Measurements from ENCODE around the gene DUOXA1. TPM values are rescaled to one million over a fixed set of nuclear protein-coding genes. Genes with fewer than 3 reads are reported as not detected.

The DUOXA1 gene
- total RNA-seq, 3 donors from 2014 or later, result 0.80 to 3.3 (median 1.0) TPM

DNA sequence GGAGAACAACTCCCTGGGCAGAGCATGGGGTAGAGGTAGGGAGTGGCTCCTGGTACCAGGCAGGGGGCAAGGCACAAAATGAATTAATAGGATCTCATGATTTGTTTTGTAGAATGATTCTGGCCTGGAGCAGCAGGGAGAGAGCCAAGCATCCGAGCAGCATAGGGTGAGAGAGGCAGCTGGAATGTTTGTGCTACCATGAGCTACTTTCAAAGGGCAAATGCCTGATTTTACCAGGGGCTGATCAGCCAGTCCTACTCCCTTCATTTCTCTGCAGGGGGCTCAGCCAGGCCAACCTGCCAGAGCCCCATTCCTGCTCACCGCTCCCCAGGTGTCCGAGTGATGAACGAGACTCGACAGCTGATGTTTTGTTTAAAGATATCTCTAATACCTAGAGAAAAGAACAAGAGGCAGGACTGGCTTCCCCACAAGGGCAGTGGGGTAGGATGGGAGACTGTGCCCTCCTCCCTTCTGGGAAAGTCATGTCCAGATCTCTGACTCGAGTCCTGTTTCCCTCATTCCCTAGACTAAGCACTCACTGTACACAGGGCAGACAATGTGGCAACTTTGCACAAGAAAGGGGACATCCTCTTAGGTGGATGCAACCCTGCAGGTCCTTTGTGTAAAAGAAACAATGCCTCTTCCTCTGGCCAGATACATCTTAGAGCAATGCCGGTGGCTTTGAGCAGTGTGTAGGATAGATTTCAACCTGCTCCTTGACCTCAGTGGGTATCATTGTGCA, 28.6 kb downstream of the DUOXA1 start:
- Histone ChIP-seq H3K27ac (no peak overlapping the region), H3K4me3 (no peak overlapping the region), H3K9me3 (no peaks in the 10 kb centered on the region), H3K27me3 (peaks cover 0 to 6% of the 10 kb centered on the region in 2 donors), H3K36me3 (no peaks in the 10 kb centered on the region), H3K4me1 (no peaks in the 10 kb centered on the region)
- DNase-seq (ENCODE audit: low spot score in 2 of 2), result peak in 1 of 2 donors; percentile 7
- intact Hi-C loops (cut with DNase I; ENCODE audit: low total_unique reads), result no loop called here
- TF ChIP-seq CTCF (IDR thresholded peaks at IDR 0.05) (no peak), POLR2A (IDR thresholded peaks at IDR 0.05) (no peak), POLR2AphosphoS5 (IDR thresholded peaks at IDR 0.05) (no peak)

GRCh38 chr15:45099549-45100165, 30.0 kb downstream of the DUOXA1 start:
- no peak overlapping the region for H3K4me3 ChIP-seq
- DNase-seq (ENCODE audit: low spot score in 2 of 2), result peak in 1 of 2 donors; percentile 41
- intact Hi-C loops (cut with DNase I; ENCODE audit: low total_unique reads), result no loop called here

GRCh38 chr15:45097466-45097865, 32.2 kb downstream of the DUOXA1 start:
- intact Hi-C loops (cut with DNase I; ENCODE audit: low total_unique reads), result no loop called here
- TF ChIP-seq POLR2AphosphoS5 (IDR thresholded peaks at IDR 0.05), result no peak
- no peak for TF ChIP-seq CTCF (IDR thresholded peaks at IDR 0.05)
- no peak for TF ChIP-seq POLR2A (IDR thresholded peaks at IDR 0.05)
- no peaks in the 10 kb centered on the region for H3K9me3 ChIP-seq
- peaks cover 0 to 6% of the 10 kb centered on the region in 2 donors for H3K27me3 ChIP-seq
- no peaks in the 10 kb centered on the region for H3K4me1 ChIP-seq
- H3K36me3 ChIP-seq, result no peaks in the 10 kb centered on the region
- H3K4me3 ChIP-seq, result no peak overlapping the region
- peak in 1 of 2 donors; percentile 24 for DNase-seq (ENCODE audit: low spot score in 2 of 2)
- no peak overlapping the region for H3K27ac ChIP-seq

More at GRCh38 chr15:45099549-45100165, 30.0 kb downstream of the DUOXA1 start:
- H3K27me3 ChIP-seq, result peaks cover 0 to 6% of the 10 kb centered on the region in 2 donors
- no peaks in the 10 kb centered on the region for H3K36me3 ChIP-seq
- no peak for TF ChIP-seq POLR2AphosphoS5 (IDR thresholded peaks at IDR 0.05)
- H3K4me1 ChIP-seq, result no peaks in the 10 kb centered on the region
- no peak overlapping the region for H3K27ac ChIP-seq
- no peaks in the 10 kb centered on the region for H3K9me3 ChIP-seq

- H3K4me3 ChIP-seq, result no peak overlapping the region
- no peaks in the 10 kb centered on the region for H3K9me3 ChIP-seq
- no peaks in the 10 kb centered on the region for H3K36me3 ChIP-seq
- no peaks in the 10 kb centered on the region for H3K4me1 ChIP-seq
- H3K27me3 ChIP-seq, result no peaks in the 10 kb centered on the region
- intact Hi-C loops (cut with DNase I; ENCODE audit: low total_unique reads), result no loop called here
- DNase-seq (ENCODE audit: low spot score in 2 of 2), result peak in 1 of 2 donors; percentile 39
- TF ChIP-seq POLR2AphosphoS5 (IDR thresholded peaks at IDR 0.05), result no peak
- no peak for TF ChIP-seq POLR2A (IDR thresholded peaks at IDR 0.05)
- no peak for TF ChIP-seq CTCF (IDR thresholded peaks at IDR 0.05)
- H3K27ac ChIP-seq, result no peak overlapping the region
Observed at GRCh38 chr15:45095661-45096060, 34.0 kb downstream of the DUOXA1 start.

DNA sequence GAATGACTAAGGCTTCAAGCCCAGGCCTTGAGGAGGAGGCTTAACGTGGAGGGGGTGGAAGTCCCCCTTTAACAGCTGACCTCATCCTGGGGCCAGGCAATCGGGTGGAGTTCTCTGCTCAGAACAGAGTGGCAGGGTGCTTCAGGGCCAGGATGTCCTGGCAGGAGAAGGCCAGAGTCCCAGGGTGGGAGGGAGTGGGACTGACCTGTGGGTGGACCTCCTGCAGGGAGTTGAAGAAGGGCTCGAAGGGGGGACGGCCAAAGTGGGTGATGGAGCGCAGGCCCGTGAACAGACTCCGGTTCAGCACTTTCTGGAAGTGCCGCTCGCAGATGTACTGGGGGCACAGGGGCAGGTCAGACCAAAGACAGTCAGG, 35.3 kb downstream of the DUOXA1 start:
- Histone ChIP-seq H3K27ac (no peak overlapping the region), H3K36me3 (no peaks in the 10 kb centered on the region), H3K4me1 (no peaks in the 10 kb centered on the region), H3K27me3 (peaks cover 0 to 4% of the 10 kb centered on the region in 2 donors), H3K4me3 (no peak overlapping the region), H3K9me3 (no peaks in the 10 kb centered on the region)
- DNase-seq (ENCODE audit: low spot score in 2 of 2), result peak in 1 of 2 donors; percentile 48
- TF ChIP-seq POLR2A (IDR thresholded peaks at IDR 0.05) (no peak), CTCF (IDR thresholded peaks at IDR 0.05) (no peak), POLR2AphosphoS5 (IDR thresholded peaks at IDR 0.05) (no peak)
- intact Hi-C loops (cut with DNase I; ENCODE audit: low total_unique reads), result no loop called here

Data from breast epithelium (tissue), 4 donors.